ENCODE measurements around the gene ATG9A. TPM values are rescaled to one million over a fixed set of nuclear protein-coding genes. Genes with fewer than 3 reads are reported as not detected.

Gene ATG9A
- total RNA-seq, 1 experiment from 2014 or later = 32.5 TPM

- no peak overlapping the region for H3K4me3 ChIP-seq (ENCODE audit: insufficient read depth, low read depth, low read length)
- H3K36me3 ChIP-seq (replicated peaks; ENCODE audit: control insufficient read depth, insufficient read depth, low read length) = peaks cover 26% of the 10 kb centered on the region
- DNase-seq = no peak
- no peaks in the 10 kb centered on the region for H3K27me3 ChIP-seq (ENCODE audit: control insufficient read depth, insufficient read depth, low read length)
These were observed 45.3 kb downstream of the ATG9A start for GRCh38 chr2:219184121-219184520.

GRCh38 chr2:219183151-219183772, 46.2 kb downstream of the ATG9A start:
- Histone ChIP-seq H3K27me3 (ENCODE audit: control insufficient read depth, insufficient read depth, low read length) (no peaks in the 10 kb centered on the region), H3K4me3 (ENCODE audit: insufficient read depth, low read depth, low read length) (no peak overlapping the region), H3K36me3 (replicated peaks; ENCODE audit: control insufficient read depth, insufficient read depth, low read length) (peaks cover 26% of the 10 kb centered on the region)
- no peak for DNase-seq

- peaks cover 26% of the 10 kb centered on the region for H3K36me3 ChIP-seq (replicated peaks; ENCODE audit: control insufficient read depth, insufficient read depth, low read length)
- DNase-seq = no peak
- no peaks in the 10 kb centered on the region for H3K27me3 ChIP-seq (ENCODE audit: control insufficient read depth, insufficient read depth, low read length)
- no peak overlapping the region for H3K4me3 ChIP-seq (ENCODE audit: insufficient read depth, low read depth, low read length)
These were observed 46.9 kb downstream of the ATG9A start for GRCh38 chr2:219182331-219183150.

- no peak for DNase-seq
- peaks cover 26% of the 10 kb centered on the region for H3K36me3 ChIP-seq (replicated peaks; ENCODE audit: control insufficient read depth, insufficient read depth, low read length)
- H3K4me3 ChIP-seq (ENCODE audit: insufficient read depth, low read depth, low read length) = no peak overlapping the region
- no peaks in the 10 kb centered on the region for H3K27me3 ChIP-seq (ENCODE audit: control insufficient read depth, insufficient read depth, low read length)
These were observed 47.9 kb downstream of the ATG9A start for GRCh38 chr2:219181531-219181930.

GRCh38 chr2:219180961-219181360, 48.5 kb downstream of the ATG9A start:
- DNase-seq = no peak
- H3K36me3 ChIP-seq (replicated peaks; ENCODE audit: control insufficient read depth, insufficient read depth, low read length) = peaks cover 26% of the 10 kb centered on the region
- no peaks in the 10 kb centered on the region for H3K27me3 ChIP-seq (ENCODE audit: control insufficient read depth, insufficient read depth, low read length)
- no peak overlapping the region for H3K4me3 ChIP-seq (ENCODE audit: insufficient read depth, low read depth, low read length)

GRCh38 chr2:219179601-219180465, 49.6 kb downstream of the ATG9A start:
- Histone ChIP-seq H3K36me3 (replicated peaks; ENCODE audit: control insufficient read depth, insufficient read depth, low read length) (peaks cover 27% of the 10 kb centered on the region), H3K4me3 (ENCODE audit: insufficient read depth, low read depth, low read length) (no peak overlapping the region), H3K27me3 (ENCODE audit: control insufficient read depth, insufficient read depth, low read length) (no peaks in the 10 kb centered on the region)
- no peak for DNase-seq

GRCh38 chr2:219178377-219179175, 50.9 kb downstream of the ATG9A start:
- peak overlapping the region; percentile 89 for H3K4me3 ChIP-seq (ENCODE audit: insufficient read depth, low read depth, low read length)
- H3K36me3 ChIP-seq (replicated peaks; ENCODE audit: control insufficient read depth, insufficient read depth, low read length) = peaks cover 27% of the 10 kb centered on the region
- no peaks in the 10 kb centered on the region for H3K27me3 ChIP-seq (ENCODE audit: control insufficient read depth, insufficient read depth, low read length)
- peak; percentile 89 for DNase-seq

GRCh38 chr2:219177552-219178376, 51.7 kb downstream of the ATG9A start, which contains the start of gene RETREG2:
Gene RETREG2 (plus strand): TSS chr2:219178275. CDS start chr2:219178353, 78 bp downstream.
- H3K27me3 ChIP-seq (ENCODE audit: control insufficient read depth, insufficient read depth, low read length) = no peaks in the 10 kb centered on the region
- DNase-seq = peak; percentile 100
- peaks cover 23% of the 10 kb centered on the region for H3K36me3 ChIP-seq (replicated peaks; ENCODE audit: control insufficient read depth, insufficient read depth, low read length)
- H3K4me3 ChIP-seq (ENCODE audit: insufficient read depth, low read depth, low read length) = peak within 1 kb of the TSS; percentile 89

GRCh38 chr2:219176818-219177551, 52.5 kb downstream of the ATG9A start, which contains the start of gene CNPPD1:
Gene CNPPD1 (minus strand): TSS chr2:219176925. CDS start chr2:219176828, 97 bp downstream.
- Histone ChIP-seq H3K27me3 (ENCODE audit: control insufficient read depth, insufficient read depth, low read length) (no peaks in the 10 kb centered on the region), H3K36me3 (replicated peaks; ENCODE audit: control insufficient read depth, insufficient read depth, low read length) (peaks cover 20% of the 10 kb centered on the region), H3K4me3 (ENCODE audit: insufficient read depth, low read depth, low read length) (peak within 1 kb of the TSS; percentile 86)
- DNase-seq = peak; percentile 95

- Histone ChIP-seq H3K4me3 (ENCODE audit: insufficient read depth, low read depth, low read length) (peak overlapping the region; percentile 86), H3K27me3 (ENCODE audit: control insufficient read depth, insufficient read depth, low read length) (no peaks in the 10 kb centered on the region), H3K36me3 (replicated peaks; ENCODE audit: control insufficient read depth, insufficient read depth, low read length) (peaks cover 15% of the 10 kb centered on the region)
- peak; percentile 83 for DNase-seq
These were observed 53.3 kb downstream of the ATG9A start for GRCh38 chr2:219175928-219176817.

- DNase-seq = peak; percentile 5
- Histone ChIP-seq H3K4me3 (ENCODE audit: insufficient read depth, low read depth, low read length) (no peak overlapping the region), H3K36me3 (replicated peaks; ENCODE audit: control insufficient read depth, insufficient read depth, low read length) (peaks cover 12% of the 10 kb centered on the region), H3K27me3 (ENCODE audit: control insufficient read depth, insufficient read depth, low read length) (no peaks in the 10 kb centered on the region)
These were observed 54.0 kb downstream of the ATG9A start for GRCh38 chr2:219175486-219175885.

- H3K27me3 ChIP-seq (ENCODE audit: control insufficient read depth, insufficient read depth, low read length) = no peaks in the 10 kb centered on the region
- no peak overlapping the region for H3K4me3 ChIP-seq (ENCODE audit: insufficient read depth, low read depth, low read length)
- H3K36me3 ChIP-seq (replicated peaks; ENCODE audit: control insufficient read depth, insufficient read depth, low read length) = peaks cover 6% of the 10 kb centered on the region
- DNase-seq = peak; percentile 6
These were observed 54.6 kb downstream of the ATG9A start for GRCh38 chr2:219174801-219175200.

Measured in H7 (cell line).